Limb (tissue), 2 donors: ENCODE results near the gene ETV6.
A peak's percentile ranks its signal among the peaks of the same experiment; 100 is the strongest.

Experiments
- DNase-seq, 2 donors: peaks; one replicate each; pipeline ENCODE4 v3.0.0-alpha.2; 2016; ENCODE audit errors: extremely low spot score in 2 of 2

Gene ETV6

GRCh38 chr12:11738450-11738849, 89.0 kb downstream of the ETV6 start:
- no peak for DNase-seq

DNA sequence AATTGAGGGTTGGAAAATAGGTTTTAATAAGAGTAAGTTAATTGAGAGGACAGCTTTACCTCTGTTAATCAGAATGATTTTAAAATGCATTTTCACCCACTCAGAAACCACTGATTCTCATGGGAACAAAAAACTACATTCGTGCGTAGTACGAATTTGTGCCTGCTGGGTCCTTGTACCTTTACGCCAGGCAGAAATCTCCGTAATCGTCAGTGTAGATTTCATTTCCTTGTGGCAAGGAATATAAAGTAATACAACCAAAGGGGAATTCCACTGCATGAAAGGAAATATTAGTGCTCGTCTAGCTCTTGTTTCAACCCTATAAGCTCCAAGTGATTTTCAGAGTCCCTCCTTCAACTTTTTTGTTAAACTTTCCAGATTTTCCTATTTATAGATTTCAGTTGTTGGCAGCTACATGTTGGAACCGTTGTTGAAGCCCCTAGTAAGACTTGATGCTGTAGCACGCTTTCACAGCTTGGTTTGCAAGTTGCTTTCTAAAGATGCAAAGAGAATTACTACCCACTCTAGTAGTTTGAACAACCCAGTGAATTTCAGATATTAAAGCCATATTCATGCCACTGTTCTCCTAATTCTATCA, 90.6 kb downstream of the ETV6 start:
- DNase-seq, result peak in 1 of 2 donors; percentile 59

- DNase-seq, result no peak
These were observed 92.1 kb downstream of the ETV6 start for GRCh38 chr12:11741434-11742092.

DNA sequence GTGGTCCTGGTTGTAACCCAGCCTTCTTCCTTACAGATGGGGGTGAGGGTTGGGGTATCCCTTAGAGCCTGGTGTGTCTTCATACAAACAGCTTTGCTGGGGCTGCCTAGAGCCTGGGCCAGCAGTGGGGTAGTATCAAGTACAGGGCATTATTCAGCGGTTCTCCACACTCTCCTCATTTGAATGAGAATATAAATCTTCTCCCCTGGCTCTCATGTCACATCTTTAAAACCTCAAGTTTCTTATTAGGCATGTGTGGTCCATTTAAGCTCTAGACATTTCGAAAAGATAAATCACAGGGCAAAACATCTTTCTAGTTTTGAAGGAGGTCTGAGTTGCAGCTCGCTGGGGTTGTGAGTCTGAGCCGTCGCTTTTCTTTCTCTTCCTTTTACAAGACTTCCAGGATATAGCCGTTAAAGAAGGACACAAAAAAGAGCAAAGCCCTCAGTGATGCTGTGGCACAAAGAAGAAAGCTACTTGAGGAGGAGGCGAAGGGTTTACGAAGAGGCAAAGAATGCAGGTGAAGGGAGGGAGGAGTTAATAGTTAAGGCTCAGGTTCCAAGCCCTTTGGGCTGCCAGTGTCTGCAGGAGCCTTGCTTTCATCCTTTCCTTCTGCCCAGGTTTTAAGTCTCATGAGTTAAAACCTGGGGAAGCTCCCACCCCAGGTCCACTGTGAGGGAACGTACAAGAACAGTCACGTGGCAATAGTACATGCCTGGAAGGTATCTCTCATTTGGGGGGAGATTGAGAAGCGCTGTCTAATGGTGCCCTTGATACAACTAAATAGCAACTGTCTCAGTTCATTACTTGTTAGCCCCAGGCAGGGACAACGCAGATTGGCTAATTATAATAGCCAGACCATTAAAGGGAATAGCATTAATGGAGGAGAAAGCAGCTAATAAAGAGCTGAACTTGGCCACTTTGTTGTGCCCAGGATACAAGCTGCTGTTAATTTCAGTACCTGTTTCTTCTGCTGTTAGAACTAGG, 94.2 kb downstream of the ETV6 start:
- no peak for DNase-seq

- DNase-seq, result no peak
These were observed 94.9 kb downstream of the ETV6 start for GRCh38 chr12:11744410-11744801.

DNA sequence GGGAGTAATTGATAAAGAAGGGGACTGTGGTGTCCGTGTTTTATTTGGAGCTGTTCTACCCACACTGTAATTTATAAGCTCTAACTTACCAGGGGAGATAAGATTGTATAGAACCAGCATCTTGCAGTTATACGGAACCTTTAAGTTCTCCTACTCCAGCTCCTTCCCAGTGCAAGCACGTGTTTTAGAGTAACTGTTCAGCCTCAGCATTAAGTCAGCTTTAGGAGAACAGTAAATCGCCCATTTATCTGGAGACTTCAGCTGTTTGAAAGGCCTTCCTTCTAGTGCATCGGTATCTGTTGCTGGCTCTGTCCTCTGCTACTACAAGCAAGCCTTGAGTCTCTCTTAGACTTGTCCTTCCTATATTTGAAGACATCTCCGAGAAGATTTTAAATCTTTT, 95.6 kb downstream of the ETV6 start:
- no peak for DNase-seq

DNA sequence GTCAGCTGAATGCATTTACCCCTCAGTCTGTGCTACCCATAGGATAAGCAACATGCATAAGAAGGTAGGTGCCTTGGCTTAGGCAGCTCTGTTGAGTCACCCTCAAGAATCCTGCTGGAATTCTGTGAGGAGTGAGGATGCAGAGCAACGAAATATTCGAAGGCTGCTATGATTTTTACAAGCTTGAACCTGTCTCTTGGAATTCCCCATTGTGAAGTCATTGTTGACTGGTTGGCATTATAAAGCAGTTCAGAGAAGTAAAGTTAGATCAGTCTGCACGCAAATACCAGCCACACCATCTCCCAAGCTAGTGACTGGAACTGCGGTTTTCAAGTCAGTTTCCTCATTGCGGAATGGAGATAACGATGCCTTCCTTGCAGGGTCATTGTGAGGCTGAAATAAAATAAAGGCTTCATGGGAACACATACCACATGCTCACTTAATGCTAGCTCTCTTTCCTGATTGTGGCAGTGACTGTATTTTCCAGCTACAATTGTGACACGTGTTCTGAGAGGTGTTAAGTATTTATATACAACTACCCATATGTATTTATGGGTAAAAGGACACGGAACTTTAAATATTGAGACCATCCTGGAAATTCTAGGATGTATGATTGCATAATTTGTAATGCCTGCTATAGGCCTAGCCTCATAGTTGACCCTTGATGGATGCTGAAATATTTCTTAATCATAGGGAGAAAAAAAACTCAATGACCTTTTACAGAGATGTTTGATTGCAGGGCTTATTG, 96.7 kb downstream of the ETV6 start:
- no peak for DNase-seq

- no peak for DNase-seq
These were observed 97.7 kb downstream of the ETV6 start for GRCh38 chr12:11746940-11747716.

DNA sequence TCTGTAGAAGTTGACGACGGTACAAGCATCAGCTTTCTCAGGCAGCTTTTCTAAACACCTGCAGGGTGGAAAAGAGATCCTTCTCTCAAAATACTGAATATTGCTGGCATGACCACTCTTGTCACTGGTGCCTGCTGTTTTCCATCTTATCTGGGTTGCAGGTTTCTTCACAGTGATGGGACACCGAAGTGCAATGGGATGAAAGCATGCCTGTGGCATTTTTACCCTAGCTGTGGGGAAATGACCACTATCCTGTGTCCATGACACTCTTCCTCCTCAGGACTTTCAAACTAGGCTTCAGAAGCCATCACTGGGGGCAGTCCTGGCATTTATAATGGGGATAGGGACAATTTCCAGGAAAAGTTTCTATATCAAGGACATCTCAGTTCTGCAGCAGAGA, 98.5 kb downstream of the ETV6 start:
- DNase-seq, result no peak

GRCh38 chr12:11748903-11749302, 99.4 kb downstream of the ETV6 start:
- no peak for DNase-seq

GRCh38 chr12:11749943-11750690, 100.6 kb downstream of the ETV6 start:
- no peak for DNase-seq

GRCh38 chr12:11752403-11753149, 103.1 kb downstream of the ETV6 start:
- DNase-seq, result no peak

DNA sequence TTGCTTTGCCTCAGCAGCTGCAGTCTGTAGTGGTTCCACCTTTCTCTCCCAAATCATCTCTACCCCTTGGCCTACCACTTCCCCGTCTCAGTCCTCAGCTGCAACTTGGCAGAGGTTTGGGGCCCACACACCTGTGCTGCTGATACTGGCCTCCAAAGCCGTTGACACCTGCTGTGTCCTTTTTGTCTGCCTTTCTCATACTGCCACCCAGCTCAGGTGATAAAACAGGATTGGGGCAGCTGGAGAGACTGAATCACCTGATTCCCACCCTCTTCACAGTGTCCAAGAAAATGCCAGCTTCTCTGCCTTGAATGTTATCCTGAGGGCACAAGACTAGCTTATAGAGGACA, 103.7 kb downstream of the ETV6 start:
- DNase-seq, result no peak

- no peak for DNase-seq
These were observed 104.4 kb downstream of the ETV6 start for GRCh38 chr12:11753826-11754225.

GRCh38 chr12:11754256-11754655, 104.8 kb downstream of the ETV6 start:
- DNase-seq, result no peak

- no peak for DNase-seq
These were observed 105.9 kb downstream of the ETV6 start for GRCh38 chr12:11755302-11755930.

DNA sequence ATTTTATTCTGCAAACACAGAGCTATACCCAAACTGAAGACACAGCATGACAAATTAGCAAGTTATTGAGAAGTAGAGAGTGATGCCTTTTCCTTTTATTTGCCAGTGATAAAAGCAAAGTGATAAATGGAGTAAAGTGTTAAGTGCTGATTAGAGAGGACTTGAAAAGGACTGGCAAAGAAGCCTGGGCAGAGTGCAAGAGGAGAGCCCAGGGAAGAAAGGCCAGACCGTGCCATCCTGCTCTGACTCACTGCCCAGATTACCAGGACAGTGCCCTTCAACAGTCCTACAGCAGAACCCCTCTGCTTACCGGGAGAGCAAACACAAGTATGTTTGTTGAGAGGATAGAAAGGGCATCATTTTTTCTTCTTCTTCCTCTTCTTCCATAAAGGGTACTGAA, 106.5 kb downstream of the ETV6 start:
- no peak for DNase-seq

- no peak for DNase-seq
These were observed 107.0 kb downstream of the ETV6 start for GRCh38 chr12:11756523-11756922.

DNA sequence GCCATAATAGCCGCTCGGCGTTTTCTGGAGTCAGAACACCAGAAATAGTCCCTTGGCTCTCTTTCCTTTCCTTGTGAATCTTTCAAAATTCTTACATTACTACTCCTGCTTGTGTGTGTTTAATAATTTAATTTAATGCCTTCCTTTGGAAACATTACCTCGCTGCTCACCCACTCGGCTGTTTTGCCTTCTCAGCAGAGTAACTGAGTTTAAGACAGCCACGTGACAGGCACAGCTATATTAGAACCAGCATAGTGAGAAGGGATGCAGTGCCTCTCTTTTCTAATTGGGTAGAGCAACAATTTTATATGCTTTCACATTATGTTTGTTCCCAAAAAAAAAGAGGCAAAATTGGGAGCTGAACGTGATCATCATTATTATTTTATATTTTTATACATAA, 107.6 kb downstream of the ETV6 start:
- no peak for DNase-seq
